ENCODE measurements around the gene PCDHGA1.

PCDHGA1 gene

DNA sequence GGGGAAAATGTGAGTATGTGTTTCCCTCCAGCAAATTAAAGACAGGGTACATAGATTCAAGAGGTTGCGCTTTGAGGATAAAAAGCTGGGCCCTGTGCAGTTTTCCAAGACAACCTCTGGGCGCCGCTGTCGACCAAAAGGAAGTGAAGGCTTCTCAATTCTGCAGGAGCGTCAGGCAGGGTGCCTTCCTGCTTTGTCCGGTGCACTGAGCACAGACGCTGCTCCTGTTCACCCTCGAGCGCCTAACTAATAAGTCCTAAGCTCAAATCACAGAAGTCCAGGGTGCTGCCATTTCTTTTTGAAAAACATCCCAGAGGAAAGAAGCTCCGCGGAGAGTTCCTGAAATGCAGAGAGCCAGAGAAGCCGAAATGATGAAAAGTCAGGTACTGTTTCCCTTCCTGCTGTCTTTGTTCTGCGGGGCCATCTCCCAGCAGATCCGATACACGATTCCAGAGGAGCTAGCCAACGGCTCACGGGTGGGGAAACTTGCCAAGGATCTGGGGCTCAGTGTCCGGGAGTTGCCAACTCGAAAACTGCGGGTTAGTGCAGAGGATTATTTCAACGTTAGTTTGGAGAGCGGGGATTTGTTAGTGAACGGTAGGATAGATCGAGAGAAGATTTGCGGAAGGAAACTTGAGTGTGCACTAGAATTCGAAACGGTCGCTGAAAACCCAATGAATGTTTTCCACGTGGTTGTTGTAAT lies 19.8 kb downstream of the PCDHGA1 start, which contains the start of gene PCDHGB1:
Gene PCDHGB1 (plus strand): TSS at position 183 of the 703 bp plus-strand sequence. CDS start 162 bp downstream, at position 345.
- DNase-seq (ENCODE audit: extremely low spot score) = peak; percentile 68
- CTCF ChIA-PET = interaction anchor here (0.6 to 3.2 kb wide), 13 partner anchors 8 to 214 kb away, joined by 3 to 14 read pairs (median 4); partner anchors contain the start of genes PCDHB14, PCDHGA1, PCDHGA10 and PCDHGA2
- POLR2A ChIA-PET = no interaction called here
- TF ChIP-seq, protein P1, sequence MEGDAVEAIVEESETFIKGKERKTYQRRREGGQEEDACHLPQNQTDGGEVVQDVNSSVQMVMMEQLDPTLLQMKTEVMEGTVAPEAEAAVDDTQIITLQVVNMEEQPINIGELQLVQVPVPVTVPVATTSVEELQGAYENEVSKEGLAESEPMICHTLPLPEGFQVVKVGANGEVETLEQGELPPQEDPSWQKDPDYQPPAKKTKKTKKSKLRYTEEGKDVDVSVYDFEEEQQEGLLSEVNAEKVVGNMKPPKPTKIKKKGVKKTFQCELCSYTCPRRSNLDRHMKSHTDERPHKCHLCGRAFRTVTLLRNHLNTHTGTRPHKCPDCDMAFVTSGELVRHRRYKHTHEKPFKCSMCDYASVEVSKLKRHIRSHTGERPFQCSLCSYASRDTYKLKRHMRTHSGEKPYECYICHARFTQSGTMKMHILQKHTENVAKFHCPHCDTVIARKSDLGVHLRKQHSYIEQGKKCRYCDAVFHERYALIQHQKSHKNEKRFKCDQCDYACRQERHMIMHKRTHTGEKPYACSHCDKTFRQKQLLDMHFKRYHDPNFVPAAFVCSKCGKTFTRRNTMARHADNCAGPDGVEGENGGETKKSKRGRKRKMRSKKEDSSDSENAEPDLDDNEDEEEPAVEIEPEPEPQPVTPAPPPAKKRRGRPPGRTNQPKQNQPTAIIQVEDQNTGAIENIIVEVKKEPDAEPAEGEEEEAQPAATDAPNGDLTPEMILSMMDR (IDR thresholded peaks at IDR 0.05; ENCODE audit: control extremely low read depth, extremely low read depth, low read depth, missing control alignments) = peak; percentile 62

- POLR2A ChIA-PET = no interaction called here
- CTCF ChIA-PET = interaction anchor here (1.1 to 3.2 kb wide), 6 partner anchors 21 to 212 kb away, joined by 3 to 14 read pairs (median 6); partner anchors contain the start of genes PCDHGA1, PCDHGA10 and TAF7
- no peak for DNase-seq (ENCODE audit: extremely low spot score)
- TF ChIP-seq, protein P1 (IDR thresholded peaks at IDR 0.05; ENCODE audit: control extremely low read depth, extremely low read depth, low read depth, missing control alignments) = no peak
These were observed 21.3 kb downstream of the PCDHGA1 start for GRCh38 chr5:141351591-141351990.

DNA sequence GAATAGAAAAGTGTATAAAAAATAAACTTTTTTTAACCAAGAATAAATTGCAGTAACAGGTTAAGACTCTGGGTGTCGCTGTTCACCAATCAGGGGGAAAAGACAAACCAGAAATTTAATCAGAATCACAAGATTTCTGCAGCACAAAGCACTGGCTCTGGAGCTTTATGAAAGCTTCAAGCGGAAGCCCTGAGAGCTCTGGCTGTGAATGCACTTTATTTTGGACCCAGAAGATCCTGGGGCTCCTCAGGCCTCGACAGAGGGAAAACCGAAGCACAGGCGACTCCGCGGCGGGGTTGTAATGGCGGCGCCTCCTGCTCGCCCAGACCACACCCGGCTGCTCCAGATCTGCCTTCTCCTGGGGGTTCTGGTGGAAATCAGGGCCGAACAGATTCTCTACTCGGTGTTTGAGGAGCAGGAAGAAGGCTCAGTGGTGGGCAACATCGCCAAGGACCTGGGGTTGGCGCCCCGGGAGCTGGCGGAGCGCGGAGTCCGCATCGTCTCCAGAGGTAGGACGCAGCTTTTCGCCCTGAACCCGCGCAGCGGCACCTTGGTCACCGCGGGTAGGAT lies 24.7 kb downstream of the PCDHGA1 start, which contains the start of gene PCDHGA4:
Gene PCDHGA4 (plus strand): TSS at position 122 of the 570 bp plus-strand sequence. CDS start 87 bp downstream, at position 209.
- TF ChIP-seq, protein P1 (IDR thresholded peaks at IDR 0.05; ENCODE audit: control extremely low read depth, extremely low read depth, low read depth, missing control alignments) = peak; percentile 44
- no peak for DNase-seq (ENCODE audit: extremely low spot score)
- ChIA-PET POLR2A (no interaction called here), CTCF (interaction anchor here (0.9 to 2.5 kb wide), 10 partner anchors 9 to 209 kb away, joined by 3 to 12 read pairs (median 4); partner anchors contain the start of genes PCDHGA1, PCDHGA10, PCDHGA5 and PCDHGB3)

DNA sequence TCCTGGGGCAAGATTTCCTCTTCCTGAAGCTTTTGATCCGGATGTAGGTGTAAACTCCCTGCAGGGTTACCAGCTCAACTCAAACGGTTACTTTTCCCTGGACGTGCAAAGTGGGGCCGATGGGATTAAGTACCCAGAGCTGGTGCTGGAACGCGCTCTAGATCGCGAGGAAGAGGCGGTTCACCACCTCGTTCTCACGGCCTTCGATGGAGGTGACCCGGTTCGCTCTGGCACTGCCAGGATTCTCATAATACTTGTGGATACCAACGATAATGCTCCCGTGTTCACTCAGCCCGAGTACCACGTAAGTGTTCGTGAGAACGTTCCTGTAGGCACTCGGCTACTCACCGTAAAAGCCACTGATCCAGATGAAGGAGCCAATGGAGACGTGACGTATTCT lies 25.3 kb downstream of the PCDHGA1 start:
- no peak for DNase-seq (ENCODE audit: extremely low spot score)
- ChIA-PET POLR2A (no interaction called here), CTCF (interaction anchor here (0.9 to 2.5 kb wide), 11 partner anchors 9 to 208 kb away, joined by 3 to 12 read pairs (median 4); partner anchors contain the start of genes PCDHGA1, PCDHGA10, PCDHGA5 and PCDHGB3)
- TF ChIP-seq, protein P1 (IDR thresholded peaks at IDR 0.05; ENCODE audit: control extremely low read depth, extremely low read depth, low read depth, missing control alignments) = no peak

GRCh38 chr5:141356133-141356532 lies 25.8 kb downstream of the PCDHGA1 start:
- ChIA-PET CTCF (interaction anchor here (0.9 to 2.5 kb wide), 7 partner anchors 8 to 208 kb away, joined by 3 to 10 read pairs (median 4); partner anchors contain the start of genes PCDHGA10 and PCDHGA5), POLR2A (no interaction called here)
- DNase-seq (ENCODE audit: extremely low spot score) = no peak
- TF ChIP-seq, protein P1 (IDR thresholded peaks at IDR 0.05; ENCODE audit: control extremely low read depth, extremely low read depth, low read depth, missing control alignments) = no peak

- no peak for DNase-seq (ENCODE audit: extremely low spot score)
- ChIA-PET POLR2A (no interaction called here), CTCF (interaction anchor here (2.9 kb wide), 1 partner anchor 201 kb away, joined by 9 read pairs; no protein-coding TSS in a partner anchor)
- TF ChIP-seq, protein P1 (IDR thresholded peaks at IDR 0.05; ENCODE audit: control extremely low read depth, extremely low read depth, low read depth, missing control alignments) = no peak
These were observed 26.6 kb downstream of the PCDHGA1 start for GRCh38 chr5:141356950-141357349.

All from GM10248 (cell line).